Tibial artery (tissue), 4 donors: ENCODE results near the gene HSD11B1L.

Experiments
- DNase-seq, 2 donors: peaks; one replicate each; pipeline ENCODE4 v3.0.0-alpha.2; 2019
- H3K27ac ChIP-seq, 2 donors: fragments of 200-600 bp; sonication (generic) in 1 of 2; 1 replicate in 1 of 2; 2 replicates in 1 of 2; pipeline ENCODE4 v1.5.1; 2018 to 2019; ENCODE audit warnings: mild to moderate bottlenecking in 1 of 2
- H3K27me3 ChIP-seq, 2 donors: fragments of 200-600 bp; sonication (generic) in 1 of 2; one replicate each; pipeline versions ENCODE4 v1.5.1 to v1.6.0; 2016 to 2019
- H3K36me3 ChIP-seq, 3 donors: fragments of 200-600 bp; sonication (generic) in 2 of 3; one replicate each; pipeline ENCODE4 v1.5.1; 2016 to 2019; ENCODE audit warnings: mild to moderate bottlenecking in 2 of 3
- H3K4me1 ChIP-seq, 4 donors: fragments of 200-600 bp; sonication (generic) in 2 of 4; 1 replicate in 3 of 4; 2 replicates in 1 of 4; pipeline ENCODE4 v1.5.1; 2016 to 2019
- H3K4me3 ChIP-seq, 2 donors: fragments of 200-600 bp; sonication (generic) in 1 of 2; 1 replicate in 1 of 2; 2 replicates in 1 of 2; pipeline ENCODE4 v1.5.1; 2018 to 2019; ENCODE audit warnings: mild to moderate bottlenecking in 2 of 2
- H3K9me3 ChIP-seq, 3 donors: fragments of 200-600 bp; sonication (generic) in 1 of 3; one replicate each; pipeline ENCODE4 v1.5.1; 2016 to 2019
- CTCF ChIP-seq, 2 experiments: fragments of 200-600 bp in 1 of 2; fragments of 450-650 bp in 1 of 2; IDR thresholded peaks; one replicate each; pipeline ENCODE4 v1.5.1; 2017 to 2019; ENCODE audit warnings: antibody characterized with exemption in 2 of 2, mild to moderate bottlenecking in 1 of 2, moderate library complexity in 1 of 2
- intact Hi-C: fragments of 100-400 bp; cut with DNase I; formaldehyde crosslinking; loops from one replicate; pipeline ENCODE4 v1.15.0; 2023; ENCODE audit warnings: low total_unique reads

Gene HSD11B1L

GRCh38 chr19:5690125-5690954, 9.5 kb downstream of the HSD11B1L start, which contains the start of gene RPL36:
RPL36 (plus strand) TSS chr19:5690295; CDS start chr19:5690508, 213 bp downstream.
- DNase-seq: peak; percentile 96 to 99
- Histone ChIP-seq H3K4me1 (peaks cover 5 to 46% (median 23%) of the 10 kb centered on the region in 4 donors), H3K27me3 (no peaks in the 10 kb centered on the region), H3K27ac (peak within 1 kb of the TSS; percentile 86 to 88), H3K36me3 (peaks cover 23 to 44% (median 39%) of the 10 kb centered on the region in 3 donors), H3K9me3 (no peaks in the 10 kb centered on the region), H3K4me3 (peak within 1 kb of the TSS; percentile 58 to 64)
- TF ChIP-seq CTCF (IDR thresholded peaks at IDR 0.05): peak; percentile 96 to 97
- intact Hi-C loops: loop anchor here (10.0 kb wide), 1 partner anchor 66 kb away; the partner anchor contains the start of genes SAFB and SAFB2

- TF ChIP-seq CTCF (IDR thresholded peaks at IDR 0.05): no peak
- Histone ChIP-seq H3K27ac (peak overlapping the region; percentile 86 to 88), H3K27me3 (no peaks in the 10 kb centered on the region), H3K36me3 (peaks cover 32 to 52% (median 47%) of the 10 kb centered on the region in 3 donors), H3K4me3 (peak overlapping the region; percentile 58 to 64), H3K4me1 (peaks cover 5 to 46% (median 22%) of the 10 kb centered on the region in 4 donors), H3K9me3 (no peaks in the 10 kb centered on the region)
- intact Hi-C loops: loop anchor here (10.0 kb wide), 1 partner anchor 66 kb away; the partner anchor contains the start of genes SAFB and SAFB2
- peak in 1 of 2 donors; percentile 45 for DNase-seq
Measured at GRCh38 chr19:5690955-5691821, 10.4 kb downstream of the HSD11B1L start.

GRCh38 chr19:5691822-5692722, 11.2 kb downstream of the HSD11B1L start:
- intact Hi-C loops: loop anchor here (10.0 kb wide), 1 partner anchor 67 kb away; the partner anchor contains the start of genes SAFB and SAFB2
- no peak for TF ChIP-seq CTCF (IDR thresholded peaks at IDR 0.05)
- peak overlapping the region; percentile 58 to 64 for H3K4me3 ChIP-seq
- H3K27me3 ChIP-seq: no peaks in the 10 kb centered on the region
- no peaks in the 10 kb centered on the region for H3K9me3 ChIP-seq
- H3K27ac ChIP-seq: peak overlapping the region; percentile 86 to 88
- H3K4me1 ChIP-seq: peaks cover 0 to 43% (median 18%) of the 10 kb centered on the region in 4 donors
- no peak for DNase-seq
- peaks cover 38 to 61% (median 56%) of the 10 kb centered on the region in 3 donors for H3K36me3 ChIP-seq

GRCh38 chr19:5692723-5693194, 11.9 kb downstream of the HSD11B1L start:
- no peak for DNase-seq
- H3K4me3 ChIP-seq: no peak overlapping the region
- H3K4me1 ChIP-seq: peaks cover 0 to 36% (median 13%) of the 10 kb centered on the region in 4 donors
- H3K9me3 ChIP-seq: no peaks in the 10 kb centered on the region
- H3K27me3 ChIP-seq: no peaks in the 10 kb centered on the region
- intact Hi-C loops: loop anchor here (10.0 kb wide), 1 partner anchor 68 kb away; the partner anchor contains the start of genes SAFB and SAFB2
- no peak for TF ChIP-seq CTCF (IDR thresholded peaks at IDR 0.05)
- no peak overlapping the region for H3K27ac ChIP-seq
- H3K36me3 ChIP-seq: peaks cover 38 to 66% (median 63%) of the 10 kb centered on the region in 3 donors
